WTC11 (cell line): ENCODE results near the gene OLFM2.

ENCODE experiments used
- CTCF ChIP-seq: fragments of 200-600 bp; IDR thresholded peaks from 2 replicates; pipeline ENCODE4 v1.8.0; 2022; ENCODE audit warnings: antibody characterized with exemption
- EMX1 ChIP-seq: fragments of 250-450 bp; sonication (Bioruptor Pico); IDR thresholded peaks from 2 replicates; pipeline ENCODE4 v1.8.0; 2021; ENCODE audit warnings: mild to moderate bottlenecking
- FOXP4 ChIP-seq: sonication (generic); formaldehyde crosslinking; IDR thresholded peaks from 2 replicates; pipeline ENCODE4 v1.8.0; 2022; ENCODE audit warnings: mild to moderate bottlenecking, missing genetic modification reagents
- IRF1 ChIP-seq: sonication (generic); formaldehyde crosslinking; IDR thresholded peaks from 2 replicates; pipeline ENCODE4 v1.8.0; 2023; ENCODE audit warnings: missing genetic modification reagents
- ZNF263 ChIP-seq: sonication (generic); formaldehyde crosslinking; IDR thresholded peaks from 2 replicates; pipeline ENCODE4 v1.8.1; 2022; ENCODE audit warnings: low read depth, mild to moderate bottlenecking, moderate library complexity, missing genetic modification reagents
- ZNF317 ChIP-seq: sonication (generic); formaldehyde crosslinking; IDR thresholded peaks from 2 replicates; pipeline ENCODE4 v1.8.1; 2023; ENCODE audit warnings: low read depth, mild to moderate bottlenecking, moderate library complexity, missing genetic modification reagents, borderline replicate concordance
- ZNF512 ChIP-seq: sonication (generic); formaldehyde crosslinking; IDR thresholded peaks from 2 replicates; pipeline ENCODE4 v1.8.1; 2022; ENCODE audit warnings: missing genetic modification reagents, borderline replicate concordance
- TF ChIP-seq, protein P1 (sequence below): sonication (generic); formaldehyde crosslinking; IDR thresholded peaks from 2 replicates; pipeline ENCODE4 v1.8.1; 2022; ENCODE audit warnings: low read depth, missing genetic modification reagents, borderline replicate concordance
- TF ChIP-seq, protein P2 (sequence below): sonication (generic); formaldehyde crosslinking; IDR thresholded peaks from 2 replicates; pipeline ENCODE4 v1.8.0; 2022; ENCODE audit warnings: mild to moderate bottlenecking, missing genetic modification reagents
- TF ChIP-seq, protein P3 (sequence below): sonication (generic); formaldehyde crosslinking; conservative IDR thresholded peaks from 2 replicates; pipeline ENCODE4 v1.8.1; 2022; ENCODE audit warnings: mild to moderate bottlenecking, missing genetic modification reagents

DNA sequence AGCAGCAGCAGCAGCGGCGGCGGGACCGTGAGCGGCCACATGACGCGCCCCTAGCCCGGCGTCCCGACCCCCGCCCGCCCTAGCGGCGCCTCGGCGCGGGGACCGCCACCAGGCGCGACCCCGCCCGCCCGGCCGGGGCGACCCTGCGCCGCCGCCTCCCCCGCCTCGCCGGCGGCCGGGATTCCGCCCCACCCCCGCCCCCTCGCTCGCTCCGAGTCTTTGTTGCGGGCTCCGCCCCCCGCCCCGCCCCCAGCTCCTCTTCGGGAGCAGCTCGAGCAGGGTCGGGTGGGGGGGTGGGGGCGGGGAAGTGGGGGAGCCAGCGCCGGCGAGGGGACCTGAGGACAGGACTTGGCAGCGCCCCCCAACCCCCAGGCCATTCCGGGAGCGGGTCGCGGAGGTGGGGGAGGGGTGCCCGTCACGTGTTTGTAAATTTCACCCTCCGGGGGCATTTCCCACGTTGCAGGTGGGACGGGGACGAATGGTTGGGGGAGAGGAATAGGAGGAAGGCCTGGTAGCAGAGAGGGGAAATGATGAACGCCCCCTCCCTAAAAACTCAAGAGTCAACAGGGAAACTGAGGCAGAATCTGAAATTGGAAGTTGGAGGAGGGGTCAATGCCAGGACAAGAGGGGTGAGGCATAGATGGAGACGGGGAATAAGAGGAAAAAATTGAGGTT, at the start of gene OLFM2:
- TF ChIP-seq CTCF = no peak
- no peak for TF ChIP-seq EMX1 (CRISPR knock-in tag)
- no peak for TF ChIP-seq ZNF512
- TF ChIP-seq, protein P1, sequence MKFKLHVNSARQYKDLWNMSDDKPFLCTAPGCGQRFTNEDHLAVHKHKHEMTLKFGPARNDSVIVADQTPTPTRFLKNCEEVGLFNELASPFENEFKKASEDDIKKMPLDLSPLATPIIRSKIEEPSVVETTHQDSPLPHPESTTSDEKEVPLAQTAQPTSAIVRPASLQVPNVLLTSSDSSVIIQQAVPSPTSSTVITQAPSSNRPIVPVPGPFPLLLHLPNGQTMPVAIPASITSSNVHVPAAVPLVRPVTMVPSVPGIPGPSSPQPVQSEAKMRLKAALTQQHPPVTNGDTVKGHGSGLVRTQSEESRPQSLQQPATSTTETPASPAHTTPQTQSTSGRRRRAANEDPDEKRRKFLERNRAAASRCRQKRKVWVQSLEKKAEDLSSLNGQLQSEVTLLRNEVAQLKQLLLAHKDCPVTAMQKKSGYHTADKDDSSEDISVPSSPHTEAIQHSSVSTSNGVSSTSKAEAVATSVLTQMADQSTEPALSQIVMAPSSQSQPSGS (CRISPR knock-in tag) = no peak
- no peak for TF ChIP-seq IRF1 (CRISPR knock-in tag)
- no peak for TF ChIP-seq ZNF317
- TF ChIP-seq, protein P2, sequence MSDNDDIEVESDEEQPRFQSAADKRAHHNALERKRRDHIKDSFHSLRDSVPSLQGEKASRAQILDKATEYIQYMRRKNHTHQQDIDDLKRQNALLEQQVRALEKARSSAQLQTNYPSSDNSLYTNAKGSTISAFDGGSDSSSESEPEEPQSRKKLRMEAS = peak; percentile 61
- TF ChIP-seq ZNF263 (CRISPR knock-in tag) = no peak
- TF ChIP-seq FOXP4 = no peak
- TF ChIP-seq, protein P3, sequence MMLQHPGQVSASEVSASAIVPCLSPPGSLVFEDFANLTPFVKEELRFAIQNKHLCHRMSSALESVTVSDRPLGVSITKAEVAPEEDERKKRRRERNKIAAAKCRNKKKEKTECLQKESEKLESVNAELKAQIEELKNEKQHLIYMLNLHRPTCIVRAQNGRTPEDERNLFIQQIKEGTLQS = no peak
